Loucy (cell line): ENCODE measurements around the gene ATP10A.

ENCODE experiments used
- H2AFZ ChIP-seq: fragments of 200-600 bp; sonication (generic); 2 replicates; pipeline ENCODE4 v1.6.0; 2016; ENCODE audit warnings: antibody characterized with exemption, mild to moderate bottlenecking, low read length, moderate library complexity
- H3F3A ChIP-seq: fragments of 200-600 bp; 2 replicates; pipeline ENCODE4 v1.6.0; 2016; ENCODE audit warnings: antibody characterized with exemption, low read depth, mild to moderate bottlenecking
- H3K27me3 ChIP-seq: fragments of 200-600 bp; sonication (generic); 2 replicates; pipeline ENCODE4 v1.6.1; 2014; ENCODE audit warnings: low read length, mild to moderate bottlenecking; ENCODE audit not compliant: insufficient read depth, poor library complexity, severe bottlenecking
- H3K36me3 ChIP-seq: fragments of 200-600 bp; sonication (generic); 2 replicates; pipeline ENCODE4 v1.6.1; 2016; ENCODE audit warnings: low read length; ENCODE audit not compliant: insufficient read depth
- H3K4me1 ChIP-seq: fragments of 200-600 bp; sonication (generic); 2 replicates; pipeline ENCODE4 v1.5.1; 2014; ENCODE audit warnings: low read length, mild to moderate bottlenecking; ENCODE audit not compliant: insufficient read depth, poor library complexity, severe bottlenecking
- H3K4me2 ChIP-seq: fragments of 200-600 bp; sonication (generic); 2 replicates; pipeline ENCODE4 v1.6.0; 2014; ENCODE audit warnings: antibody characterized with exemption, low read length, low read depth, mild to moderate bottlenecking; ENCODE audit not compliant: poor library complexity, severe bottlenecking
- H3K4me3 ChIP-seq: fragments of 200-600 bp; sonication (generic); 2 replicates; pipeline ENCODE4 v1.5.1; 2014; ENCODE audit warnings: low read length, mild to moderate bottlenecking, mixed read lengths; ENCODE audit not compliant: poor library complexity, severe bottlenecking
- H3K79me2 ChIP-seq: fragments of 200-600 bp; sonication (generic); 2 replicates; pipeline ENCODE4 v1.6.1; 2014; ENCODE audit warnings: low read length; ENCODE audit not compliant: insufficient read depth
- H3K9ac ChIP-seq: fragments of 200-600 bp; sonication (generic); 2 replicates; pipeline ENCODE4 v1.6.0; 2014; ENCODE audit warnings: mild to moderate bottlenecking, low read depth, low read length, moderate library complexity; ENCODE audit not compliant: poor library complexity, severe bottlenecking
- H3K9me2 ChIP-seq: fragments of 200-600 bp; sonication (generic); replicated peaks from 2 replicates; pipeline ENCODE4 v1.6.1; 2016; ENCODE audit warnings: low read depth, low read length, mixed read lengths
- H3K9me3 ChIP-seq: fragments of 200-600 bp; sonication (generic); 2 replicates; pipeline ENCODE4 v1.6.1; 2014; ENCODE audit warnings: mild to moderate bottlenecking, antibody characterized with exemption, low read length, low read depth; ENCODE audit not compliant: insufficient read depth
- H4K20me1 ChIP-seq: fragments of 200-600 bp; sonication (generic); 2 replicates; pipeline ENCODE4 v1.6.0; 2014; ENCODE audit warnings: antibody characterized with exemption, low read length, mild to moderate bottlenecking; ENCODE audit not compliant: insufficient read depth, poor library complexity, severe bottlenecking
- EZH2phosphoT487 ChIP-seq: fragments of 200-600 bp; IDR thresholded peaks from 2 replicates; pipeline ENCODE4 v1.6.1; 2018; ENCODE audit warnings: antibody characterized with exemption, mild to moderate bottlenecking, moderate library complexity, borderline replicate concordance
- TF ChIP-seq, protein P1 (sequence below): fragments of 200-600 bp; sonication (generic); conservative IDR thresholded peaks from 2 replicates; pipeline ENCODE4 v1.5.1; 2014; ENCODE audit warnings: mild to moderate bottlenecking, antibody characterized with exemption, low read length

The ATP10A gene

GRCh38 chr15:25694823-25695312, 168.3 kb downstream of the ATP10A start:
- TF ChIP-seq, protein P1, sequence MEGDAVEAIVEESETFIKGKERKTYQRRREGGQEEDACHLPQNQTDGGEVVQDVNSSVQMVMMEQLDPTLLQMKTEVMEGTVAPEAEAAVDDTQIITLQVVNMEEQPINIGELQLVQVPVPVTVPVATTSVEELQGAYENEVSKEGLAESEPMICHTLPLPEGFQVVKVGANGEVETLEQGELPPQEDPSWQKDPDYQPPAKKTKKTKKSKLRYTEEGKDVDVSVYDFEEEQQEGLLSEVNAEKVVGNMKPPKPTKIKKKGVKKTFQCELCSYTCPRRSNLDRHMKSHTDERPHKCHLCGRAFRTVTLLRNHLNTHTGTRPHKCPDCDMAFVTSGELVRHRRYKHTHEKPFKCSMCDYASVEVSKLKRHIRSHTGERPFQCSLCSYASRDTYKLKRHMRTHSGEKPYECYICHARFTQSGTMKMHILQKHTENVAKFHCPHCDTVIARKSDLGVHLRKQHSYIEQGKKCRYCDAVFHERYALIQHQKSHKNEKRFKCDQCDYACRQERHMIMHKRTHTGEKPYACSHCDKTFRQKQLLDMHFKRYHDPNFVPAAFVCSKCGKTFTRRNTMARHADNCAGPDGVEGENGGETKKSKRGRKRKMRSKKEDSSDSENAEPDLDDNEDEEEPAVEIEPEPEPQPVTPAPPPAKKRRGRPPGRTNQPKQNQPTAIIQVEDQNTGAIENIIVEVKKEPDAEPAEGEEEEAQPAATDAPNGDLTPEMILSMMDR: no peak
- no peak for TF ChIP-seq EZH2phosphoT487
- Histone ChIP-seq H3K9ac (no peak overlapping the region), H3K79me2 (no peaks in the 10 kb centered on the region), H3K9me3 (peaks cover 5% of the 10 kb centered on the region; the same call in 1 of the 2 replicates), H3K36me3 (no peaks in the 10 kb centered on the region), H3K4me3 (no peak overlapping the region), H3F3A (no peaks in the 10 kb centered on the region), H4K20me1 (no peaks in the 10 kb centered on the region), H3K27me3 (no peaks in the 10 kb centered on the region), H3K9me2 (no peaks in the 10 kb centered on the region), H2AFZ (no peak overlapping the region), H3K4me2 (no peak overlapping the region), H3K4me1 (no peaks in the 10 kb centered on the region)

DNA sequence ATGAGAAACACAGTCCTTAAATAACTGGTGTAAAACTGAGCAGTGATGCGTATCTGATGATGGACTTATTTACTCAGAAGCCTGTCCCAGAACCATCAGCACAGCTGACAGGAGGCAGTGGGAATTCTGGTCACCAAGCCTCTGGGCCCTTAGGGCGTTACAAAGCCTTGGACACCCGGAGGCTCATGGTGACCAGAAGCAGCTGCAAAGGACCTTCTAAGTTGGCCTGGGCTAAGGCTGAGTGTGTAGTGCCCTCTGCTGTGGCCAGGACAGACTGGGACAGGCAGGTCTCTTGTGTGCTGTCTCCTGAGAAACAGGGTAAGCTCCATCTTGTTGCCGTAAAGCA, 168.9 kb downstream of the ATP10A start:
- H3K9me3 ChIP-seq: peaks cover 5% of the 10 kb centered on the region; the same call in 1 of the 2 replicates
- H2AFZ ChIP-seq: no peak overlapping the region
- H3K9me2 ChIP-seq: no peaks in the 10 kb centered on the region
- no peaks in the 10 kb centered on the region for H3K4me1 ChIP-seq
- no peak overlapping the region for H3K4me2 ChIP-seq
- H4K20me1 ChIP-seq: no peaks in the 10 kb centered on the region
- H3K4me3 ChIP-seq: no peak overlapping the region
- H3K79me2 ChIP-seq: no peaks in the 10 kb centered on the region
- no peaks in the 10 kb centered on the region for H3F3A ChIP-seq
- TF ChIP-seq, protein P1: no peak
- no peak for TF ChIP-seq EZH2phosphoT487
- H3K9ac ChIP-seq: no peak overlapping the region
- no peaks in the 10 kb centered on the region for H3K36me3 ChIP-seq
- no peaks in the 10 kb centered on the region for H3K27me3 ChIP-seq

- Histone ChIP-seq H3K9me3 (peaks cover 5% of the 10 kb centered on the region; the same call in 1 of the 2 replicates), H3K9me2 (no peaks in the 10 kb centered on the region), H3K4me3 (no peak overlapping the region), H3F3A (no peaks in the 10 kb centered on the region), H3K27me3 (no peaks in the 10 kb centered on the region), H2AFZ (no peak overlapping the region), H3K4me1 (no peaks in the 10 kb centered on the region), H3K4me2 (no peak overlapping the region), H3K36me3 (no peaks in the 10 kb centered on the region), H3K79me2 (no peaks in the 10 kb centered on the region), H3K9ac (no peak overlapping the region), H4K20me1 (no peaks in the 10 kb centered on the region)
- TF ChIP-seq, protein P1: no peak
- no peak for TF ChIP-seq EZH2phosphoT487
These were observed 169.5 kb downstream of the ATP10A start for GRCh38 chr15:25693321-25694238.
